ENCODE results near the gene TEDC2.
A peak's percentile ranks its signal among the peaks of the same experiment; 100 is the strongest.

The TEDC2 gene

DNA sequence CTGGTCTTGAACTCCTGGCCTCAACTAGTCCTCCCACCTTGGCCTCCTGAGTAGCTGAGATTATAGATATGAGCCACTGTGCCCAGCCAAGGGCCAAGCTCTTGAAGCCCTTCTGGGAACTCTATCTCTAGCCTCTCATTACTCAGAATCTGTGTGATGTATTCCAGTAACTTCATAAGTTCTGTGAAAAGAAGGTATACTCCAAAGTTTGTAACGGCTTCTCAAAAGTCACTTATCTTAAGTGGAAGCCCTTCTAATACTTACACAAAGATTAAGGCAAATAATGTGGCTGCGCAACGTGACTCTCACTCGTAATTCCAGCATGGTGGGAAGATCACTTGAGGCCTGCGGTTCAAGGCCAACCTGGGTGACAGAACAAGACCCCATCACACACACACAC is 34.7 kb downstream of the TEDC2 start:
- DNase-seq (ENCODE audit: insufficient read length, low spot score) (no peak), FAIRE-seq (no peak)
- TF ChIP-seq POLR2A (IDR thresholded peaks at IDR 0.05; ENCODE audit: low read depth, low read length), result no peak

DNA sequence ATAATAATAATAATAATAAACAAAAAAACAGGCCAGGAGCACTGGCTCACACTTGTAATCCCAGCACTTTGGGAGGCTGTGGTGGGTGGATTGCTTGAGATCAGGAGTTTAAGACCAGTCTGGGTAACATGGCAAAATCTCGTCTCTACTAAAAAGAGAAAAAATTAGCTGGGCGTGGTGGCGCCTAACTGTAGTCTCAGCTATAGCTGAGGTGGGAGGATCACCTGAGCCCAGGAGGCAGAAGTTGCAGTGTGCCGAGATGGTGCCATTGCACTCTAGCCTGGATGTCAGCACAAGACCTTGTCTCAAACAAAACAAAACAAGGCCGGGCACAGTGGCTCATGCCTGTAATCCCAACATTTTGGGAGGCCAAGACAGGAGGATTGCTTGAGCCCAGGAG is 35.1 kb downstream of the TEDC2 start:
- no peak for FAIRE-seq
- DNase-seq (ENCODE audit: insufficient read length, low spot score), result no peak
- no peak for TF ChIP-seq POLR2A (IDR thresholded peaks at IDR 0.05; ENCODE audit: low read depth, low read length)

DNA sequence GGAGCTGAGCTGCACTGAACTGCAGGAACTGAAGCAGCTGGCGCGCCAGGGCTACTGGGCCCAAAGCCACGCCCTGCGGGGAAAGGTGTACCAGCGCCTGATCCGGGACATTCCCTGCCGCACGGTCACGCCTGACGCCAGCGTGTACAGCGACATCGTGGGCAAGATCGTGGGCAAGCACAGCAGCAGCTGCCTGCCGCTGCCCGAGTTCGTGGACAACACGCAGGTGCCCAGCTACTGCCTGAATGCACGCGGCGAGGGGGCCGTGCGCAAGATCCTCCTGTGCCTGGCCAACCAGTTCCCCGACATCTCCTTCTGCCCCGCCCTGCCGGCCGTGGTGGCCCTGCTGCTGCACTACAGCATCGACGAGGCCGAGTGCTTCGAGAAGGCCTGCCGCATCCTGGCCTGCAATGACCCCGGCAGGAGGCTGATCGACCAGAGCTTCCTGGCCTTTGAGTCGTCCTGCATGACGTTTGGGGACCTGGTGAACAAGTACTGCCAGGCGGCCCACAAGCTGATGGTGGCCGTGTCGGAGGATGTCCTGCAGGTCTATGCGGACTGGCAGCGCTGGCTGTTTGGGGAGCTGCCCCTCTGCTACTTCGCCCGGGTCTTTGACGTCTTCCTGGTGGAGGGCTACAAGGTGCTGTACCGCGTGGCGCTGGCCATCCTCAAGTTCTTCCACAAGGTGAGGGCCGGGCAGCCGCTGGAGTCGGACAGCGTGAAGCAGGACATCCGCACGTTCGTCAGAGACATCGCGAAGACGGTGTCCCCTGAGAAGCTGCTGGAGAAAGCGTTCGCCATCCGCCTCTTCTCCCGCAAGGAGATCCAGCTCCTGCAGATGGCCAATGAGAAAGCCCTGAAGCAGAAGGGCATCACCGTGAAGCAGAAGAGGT is 36.6 kb downstream of the TEDC2 start:
- FAIRE-seq (no peak), DNase-seq (ENCODE audit: insufficient read length, low spot score) (no peak)
- TF ChIP-seq POLR2A (IDR thresholded peaks at IDR 0.05; ENCODE audit: low read depth, low read length), result no peak

DNA sequence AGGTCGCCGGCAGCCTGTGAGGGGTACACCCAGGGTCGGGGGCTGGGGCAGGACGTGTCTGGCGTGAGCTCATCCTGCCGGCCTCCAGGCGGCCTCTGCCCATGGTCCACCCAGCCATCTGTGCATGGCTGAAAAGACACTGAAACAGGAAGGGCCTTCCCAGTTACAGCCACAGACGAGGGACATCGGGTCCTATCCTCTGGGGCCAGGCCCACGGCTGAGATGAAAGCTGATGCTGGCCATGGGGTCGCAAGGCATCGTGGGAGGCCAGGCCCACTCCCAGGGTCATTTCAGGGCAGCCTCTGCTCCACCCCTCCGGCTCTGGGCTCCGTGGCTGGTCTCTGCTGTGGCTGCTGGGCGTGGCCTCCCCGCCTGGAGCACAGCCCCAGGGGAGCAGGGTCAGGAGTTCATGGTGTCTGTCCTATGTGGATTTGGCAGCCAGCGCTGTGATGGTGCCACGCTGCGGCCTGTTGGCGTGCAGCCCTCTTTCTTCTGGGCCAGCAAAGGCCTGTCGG is 37.3 kb downstream of the TEDC2 start:
- no peak for FAIRE-seq
- TF ChIP-seq POLR2A (IDR thresholded peaks at IDR 0.05; ENCODE audit: low read depth, low read length), result no peak
- DNase-seq (ENCODE audit: insufficient read length, low spot score), result no peak

DNA sequence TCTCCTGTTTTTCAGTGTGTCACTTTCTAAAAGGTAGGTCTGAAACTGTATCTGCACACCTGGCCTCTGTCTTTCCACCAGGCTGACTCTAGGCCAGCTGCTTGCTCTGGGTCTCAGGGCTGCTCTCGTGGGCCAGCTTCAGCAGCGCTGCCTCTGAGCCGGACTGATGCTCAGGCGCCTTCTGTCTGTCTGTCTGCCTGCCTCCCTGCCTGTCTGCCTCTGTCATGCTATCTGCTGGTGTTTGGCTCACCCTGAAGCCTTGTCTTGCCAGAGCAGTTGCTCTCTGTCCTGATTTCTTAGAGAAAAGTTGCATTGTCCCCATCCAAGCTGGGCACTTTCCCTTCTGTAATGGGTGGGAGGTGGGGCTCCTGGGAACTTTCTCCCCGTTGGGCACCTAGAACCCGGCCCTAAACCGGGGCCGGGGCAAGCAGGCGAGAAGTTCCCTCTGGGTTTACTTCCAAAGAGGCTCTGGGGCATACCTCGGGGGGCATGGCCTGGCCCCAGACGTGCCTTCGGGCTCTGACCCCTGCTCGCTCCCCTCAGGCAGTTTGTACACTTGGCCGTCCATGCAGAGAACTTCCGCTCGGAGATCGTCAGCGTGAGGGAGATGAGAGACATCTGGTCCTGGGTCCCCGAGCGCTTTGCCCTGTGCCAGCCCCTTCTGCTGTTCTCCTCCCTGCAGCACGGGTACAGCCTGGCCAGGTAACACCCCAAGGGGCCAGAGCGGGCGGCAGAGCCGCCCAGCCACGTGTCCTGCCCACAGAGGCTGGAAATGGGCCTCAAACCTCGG is 38.0 kb downstream of the TEDC2 start:
- no peak for TF ChIP-seq POLR2A (IDR thresholded peaks at IDR 0.05; ENCODE audit: low read depth, low read length)
- no peak for FAIRE-seq
- DNase-seq (ENCODE audit: insufficient read length, low spot score), result no peak

DNA sequence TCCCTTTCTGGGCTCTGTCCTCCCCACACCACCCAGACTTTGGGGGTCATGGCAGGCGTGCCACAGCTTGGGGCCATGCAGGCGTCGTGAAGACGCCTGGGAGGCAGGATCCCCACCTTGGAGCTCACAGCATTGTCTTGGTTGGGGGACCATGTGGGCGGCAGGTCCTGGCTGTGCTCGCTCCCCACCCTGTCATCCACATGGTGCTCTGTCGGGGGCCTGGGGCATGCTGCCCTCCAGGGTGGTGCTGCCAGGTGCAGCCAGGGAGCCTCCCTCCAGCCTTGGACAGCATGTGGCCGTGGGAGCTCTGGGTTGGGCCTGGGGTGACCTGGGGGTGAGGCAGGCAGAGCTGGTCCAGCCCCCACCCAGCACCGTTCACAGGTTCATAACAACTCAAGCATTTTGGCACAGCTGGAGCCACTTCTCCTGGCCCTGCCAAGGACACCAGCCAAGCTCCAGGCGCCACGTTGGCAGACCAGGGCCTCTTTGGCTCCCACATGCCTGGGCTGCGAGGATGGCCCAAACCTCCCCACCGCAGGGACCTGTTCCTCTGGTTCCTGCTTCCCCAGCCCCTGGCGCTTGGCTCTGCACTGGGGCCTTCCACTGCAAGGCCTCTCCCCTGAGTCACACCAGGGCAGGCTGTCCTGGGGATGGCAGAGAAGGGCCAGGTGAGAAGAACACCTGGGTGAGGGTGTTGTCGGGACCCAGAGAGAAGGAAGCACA is 38.8 kb downstream of the TEDC2 start:
- DNase-seq (ENCODE audit: insufficient read length, low spot score) (no peak), FAIRE-seq (no peak)
- TF ChIP-seq POLR2A (IDR thresholded peaks at IDR 0.05; ENCODE audit: low read depth, low read length), result no peak

DNA sequence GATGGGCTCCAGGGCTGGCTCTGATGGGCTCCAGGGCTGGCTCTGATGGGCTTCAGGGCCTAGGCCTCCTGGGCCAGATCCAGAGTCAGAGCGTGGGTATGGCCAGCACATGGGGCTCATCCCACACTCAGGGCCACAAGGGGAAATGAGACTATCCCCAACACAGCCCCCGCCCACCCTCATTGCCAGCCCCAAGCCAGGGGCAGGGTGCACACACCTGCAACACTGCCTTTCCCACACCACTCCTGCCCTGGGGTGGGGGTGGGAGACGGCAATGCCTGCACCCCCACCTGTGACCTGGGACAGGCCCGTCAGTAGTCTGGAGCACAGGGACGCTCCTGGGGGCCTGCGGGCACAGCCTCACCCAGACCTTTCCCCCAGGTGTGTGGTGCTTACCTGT is 39.5 kb downstream of the TEDC2 start:
- FAIRE-seq (no peak), DNase-seq (ENCODE audit: insufficient read length, low spot score) (no peak)
- TF ChIP-seq POLR2A (IDR thresholded peaks at IDR 0.05; ENCODE audit: low read depth, low read length), result no peak

DNA sequence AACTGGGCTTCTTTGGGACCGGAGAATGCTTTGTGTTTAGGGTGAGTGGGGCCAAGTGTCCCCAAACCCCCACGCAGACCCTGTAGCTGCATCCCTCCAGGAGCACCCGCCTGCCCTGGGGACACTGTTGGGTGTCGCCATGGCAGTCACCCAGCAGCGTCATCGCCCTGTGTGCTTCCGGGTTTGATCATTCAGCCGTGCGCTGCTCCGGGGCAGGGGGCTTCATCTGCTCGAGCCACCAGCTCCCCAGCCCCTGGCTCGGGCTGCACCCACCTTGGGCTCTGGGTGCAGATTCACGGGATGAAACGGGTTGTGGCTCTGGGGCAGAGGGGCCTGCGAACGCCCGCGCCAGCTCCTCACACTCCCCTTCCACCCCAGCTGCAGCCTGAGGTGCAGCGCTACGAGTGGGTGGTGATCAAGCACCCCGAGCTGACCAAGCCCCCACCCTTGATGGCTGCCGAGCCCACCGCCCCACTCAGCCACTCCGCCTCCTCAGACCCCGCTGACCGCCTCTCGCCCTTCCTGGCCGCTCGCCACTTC is 40.1 kb downstream of the TEDC2 start:
- no peak for TF ChIP-seq POLR2A (IDR thresholded peaks at IDR 0.05; ENCODE audit: low read depth, low read length)
- DNase-seq (ENCODE audit: insufficient read length, low spot score), result no peak
- FAIRE-seq, result no peak

DNA sequence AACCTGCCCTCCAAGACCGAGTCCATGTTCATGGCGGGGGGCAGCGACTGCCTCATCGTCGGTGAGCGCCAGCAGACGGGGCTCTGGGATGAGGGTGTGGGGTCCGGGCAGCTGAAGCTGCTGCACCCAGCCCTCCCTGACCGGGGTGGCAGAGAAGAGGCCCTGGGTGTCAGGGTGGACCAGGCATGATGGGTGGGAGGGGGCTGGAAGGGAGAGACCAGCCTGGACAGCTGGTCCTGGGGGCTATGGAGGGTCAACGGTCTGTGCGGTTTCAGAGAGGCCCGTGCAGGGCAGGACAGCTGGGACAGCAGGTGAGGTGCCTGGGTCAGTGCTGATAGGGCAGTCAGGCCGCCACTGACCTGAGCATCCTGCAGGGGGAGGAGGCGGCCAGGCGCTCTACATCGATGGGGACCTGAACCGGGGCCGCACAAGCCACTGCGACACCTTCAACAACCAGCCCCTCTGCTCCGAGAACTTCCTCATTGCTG is 40.6 kb downstream of the TEDC2 start:
- TF ChIP-seq POLR2A (IDR thresholded peaks at IDR 0.05; ENCODE audit: low read depth, low read length), result no peak
- FAIRE-seq (no peak), DNase-seq (ENCODE audit: insufficient read length, low spot score) (no peak)

DNA sequence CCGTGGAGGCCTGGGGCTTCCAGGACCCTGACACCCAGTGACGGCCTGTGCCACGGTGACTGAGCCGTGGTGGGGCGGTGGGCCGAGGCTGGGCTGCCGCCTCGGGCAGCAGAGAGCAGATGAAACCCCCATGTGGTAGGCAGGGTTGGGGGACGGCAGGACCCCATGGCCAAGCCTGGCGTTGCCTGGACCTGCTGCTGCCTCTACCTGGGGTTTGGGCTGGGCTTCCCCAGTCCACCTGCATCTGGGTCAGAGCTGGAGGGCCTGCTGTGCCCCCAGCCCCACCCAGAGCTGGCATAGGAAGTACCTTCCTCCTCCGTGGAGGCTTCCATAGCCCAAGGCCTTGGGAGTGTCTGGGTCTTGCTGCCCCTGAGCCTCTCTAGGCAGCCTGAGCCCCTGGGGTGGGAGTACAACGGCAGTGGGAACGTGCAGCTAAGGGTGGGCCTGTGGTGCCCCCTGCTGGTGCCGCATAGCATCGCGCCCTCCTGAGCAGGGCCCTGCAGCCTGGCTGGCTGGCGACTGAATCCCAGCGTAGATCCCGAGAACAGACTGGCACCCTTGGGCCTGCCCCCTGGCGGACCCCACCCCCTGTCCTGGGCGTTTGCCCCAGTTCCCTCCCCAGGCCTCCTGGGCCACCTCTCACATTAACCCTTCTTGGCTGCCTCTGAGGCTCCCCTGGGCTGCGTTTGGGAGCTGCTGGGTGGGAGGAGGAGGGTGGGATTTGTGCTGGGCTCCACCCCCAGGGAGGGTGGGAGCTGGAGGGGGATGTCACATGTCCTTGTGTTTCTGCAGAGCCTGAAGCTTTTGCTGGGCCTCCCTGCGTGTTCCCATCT is 41.2 kb downstream of the TEDC2 start:
- FAIRE-seq (no peak), DNase-seq (ENCODE audit: insufficient read length, low spot score) (peak; percentile 87)
- no peak for TF ChIP-seq POLR2A (IDR thresholded peaks at IDR 0.05; ENCODE audit: low read depth, low read length)

DNA sequence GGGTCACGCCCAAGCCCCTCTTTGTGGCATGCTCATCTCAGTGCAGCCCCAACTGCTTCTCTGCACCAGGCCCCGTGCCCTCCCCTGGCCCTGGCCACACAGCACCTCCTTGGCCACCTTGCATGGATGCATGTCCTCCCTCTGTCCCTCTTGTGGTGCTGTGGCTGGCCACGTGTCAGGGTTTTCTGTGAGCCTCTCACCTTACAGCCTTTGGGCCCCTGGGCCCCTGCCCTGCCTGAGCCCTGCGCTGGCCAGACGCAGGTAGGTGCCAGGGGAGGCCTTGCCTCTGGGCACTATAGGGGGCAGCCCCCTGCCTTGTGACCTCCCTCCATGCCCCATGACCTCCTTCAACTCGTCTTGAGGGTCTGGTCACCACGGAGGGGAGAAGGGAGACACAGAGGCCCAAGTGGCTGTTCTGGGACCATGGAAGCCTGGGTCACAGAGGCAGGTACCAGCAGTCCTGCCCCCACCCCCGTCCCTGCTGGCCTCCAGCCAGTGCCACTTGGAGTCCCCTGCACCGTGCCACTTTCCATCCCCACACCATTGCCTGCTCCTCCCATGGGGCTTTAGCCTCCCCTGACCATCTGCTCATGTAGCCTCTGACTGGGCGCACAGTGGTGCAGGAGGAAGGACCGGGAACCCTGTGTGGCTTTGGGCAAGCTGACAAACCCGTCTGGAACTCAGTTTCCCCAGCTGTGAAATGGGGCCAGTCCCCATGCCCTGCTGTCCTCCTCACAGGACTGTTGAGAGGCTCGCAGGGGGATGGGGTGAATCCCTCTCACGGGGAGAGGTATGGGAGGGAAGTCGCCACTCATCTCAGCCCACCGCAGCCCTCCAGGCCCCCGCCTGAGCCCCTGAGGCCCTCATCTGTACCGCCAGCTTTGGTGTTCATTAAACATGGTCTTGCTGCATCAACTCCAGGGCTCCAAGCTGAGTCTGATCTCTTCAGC is 42.3 kb downstream of the TEDC2 start:
- no peak for DNase-seq (ENCODE audit: insufficient read length, low spot score)
- TF ChIP-seq POLR2A (IDR thresholded peaks at IDR 0.05; ENCODE audit: low read depth, low read length), result no peak
- no peak for FAIRE-seq

DNA sequence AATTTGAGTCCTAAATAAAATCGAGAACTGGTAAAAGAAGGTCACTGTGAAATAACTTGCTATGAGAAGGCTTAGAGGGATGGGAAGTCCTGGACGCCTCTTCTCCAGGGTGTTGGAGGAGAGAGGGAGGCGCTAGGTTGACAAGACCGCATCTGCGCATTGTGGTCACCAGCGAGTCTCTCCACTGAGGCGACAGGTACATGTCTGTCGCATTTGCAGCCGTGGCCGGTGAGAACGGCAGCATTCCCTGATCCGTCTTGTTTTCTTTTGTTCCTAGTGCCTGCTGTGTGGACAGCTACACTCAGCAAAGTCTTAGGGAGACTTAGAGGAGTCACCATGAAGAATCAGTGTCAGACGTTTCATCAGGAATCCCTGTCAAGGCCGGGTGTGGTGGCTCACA is 45.8 kb downstream of the TEDC2 start:
- TF ChIP-seq POLR2A (IDR thresholded peaks at IDR 0.05; ENCODE audit: low read depth, low read length), result no peak
- DNase-seq (ENCODE audit: insufficient read length, low spot score) (no peak), FAIRE-seq (no peak)
